LNCaP clone FGC (cell line): ENCODE results near the gene PAPOLA.

ENCODE experiments used
- DNase-seq: peaks from one replicate; pipeline ENCODE4 v3.0.0-alpha.2; 2011; ENCODE audit warnings: low read depth
- H3K4me3 ChIP-seq: 2 replicates; pipeline ENCODE4 v1.5.1; 2011; ENCODE audit warnings: mild to moderate bottlenecking, low read depth, low read length, control low read depth
- TF ChIP-seq, protein P1 (sequence below): IDR thresholded peaks from 2 replicates; pipeline ENCODE4 v1.5.1; 2012; ENCODE audit warnings: mild to moderate bottlenecking; ENCODE audit not compliant: control insufficient read depth, insufficient read depth; ENCODE audit errors: extremely low read depth

PAPOLA gene

DNA sequence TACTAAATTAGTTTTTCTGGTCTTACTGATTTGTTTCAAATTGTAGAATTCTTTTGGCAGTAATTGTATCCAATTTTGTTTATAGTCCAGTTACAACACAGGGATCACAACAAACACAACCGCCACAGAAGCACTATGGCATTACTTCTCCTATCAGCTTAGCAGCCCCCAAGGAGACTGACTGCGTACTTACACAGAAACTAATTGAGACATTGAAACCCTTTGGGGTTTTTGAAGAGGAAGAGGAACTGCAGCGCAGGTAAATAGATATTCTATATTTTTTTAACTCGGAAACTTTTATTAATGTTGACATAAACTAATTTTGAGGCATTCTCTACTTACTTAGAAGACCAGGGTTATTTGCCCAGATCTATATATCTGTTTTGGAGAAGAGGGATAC, 17.8 kb downstream of the PAPOLA start:
- H3K4me3 ChIP-seq: no peak overlapping the region
- TF ChIP-seq, protein P1, sequence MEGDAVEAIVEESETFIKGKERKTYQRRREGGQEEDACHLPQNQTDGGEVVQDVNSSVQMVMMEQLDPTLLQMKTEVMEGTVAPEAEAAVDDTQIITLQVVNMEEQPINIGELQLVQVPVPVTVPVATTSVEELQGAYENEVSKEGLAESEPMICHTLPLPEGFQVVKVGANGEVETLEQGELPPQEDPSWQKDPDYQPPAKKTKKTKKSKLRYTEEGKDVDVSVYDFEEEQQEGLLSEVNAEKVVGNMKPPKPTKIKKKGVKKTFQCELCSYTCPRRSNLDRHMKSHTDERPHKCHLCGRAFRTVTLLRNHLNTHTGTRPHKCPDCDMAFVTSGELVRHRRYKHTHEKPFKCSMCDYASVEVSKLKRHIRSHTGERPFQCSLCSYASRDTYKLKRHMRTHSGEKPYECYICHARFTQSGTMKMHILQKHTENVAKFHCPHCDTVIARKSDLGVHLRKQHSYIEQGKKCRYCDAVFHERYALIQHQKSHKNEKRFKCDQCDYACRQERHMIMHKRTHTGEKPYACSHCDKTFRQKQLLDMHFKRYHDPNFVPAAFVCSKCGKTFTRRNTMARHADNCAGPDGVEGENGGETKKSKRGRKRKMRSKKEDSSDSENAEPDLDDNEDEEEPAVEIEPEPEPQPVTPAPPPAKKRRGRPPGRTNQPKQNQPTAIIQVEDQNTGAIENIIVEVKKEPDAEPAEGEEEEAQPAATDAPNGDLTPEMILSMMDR: no peak
- DNase-seq: no peak

DNA sequence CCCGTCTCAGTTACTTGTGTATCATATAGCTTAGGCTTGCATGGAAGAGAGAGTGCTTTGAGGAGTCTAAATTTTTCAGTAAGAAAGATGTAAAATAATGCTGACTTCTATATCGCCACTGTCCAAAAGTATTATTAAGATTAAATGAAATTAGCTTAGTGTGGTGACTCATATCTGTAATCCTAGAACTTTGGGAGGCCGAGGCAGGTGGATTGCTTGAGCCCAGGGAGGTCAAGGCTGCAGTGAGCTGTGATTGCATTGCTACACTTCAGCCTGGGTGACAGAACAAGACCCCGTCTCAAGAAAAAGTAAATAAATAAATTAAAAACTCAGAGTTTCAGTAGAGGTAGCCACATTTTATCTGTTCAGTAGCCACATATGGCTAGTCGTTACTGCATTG, 23.3 kb downstream of the PAPOLA start:
- TF ChIP-seq, protein P1: no peak
- H3K4me3 ChIP-seq: no peak overlapping the region
- no peak for DNase-seq

DNA sequence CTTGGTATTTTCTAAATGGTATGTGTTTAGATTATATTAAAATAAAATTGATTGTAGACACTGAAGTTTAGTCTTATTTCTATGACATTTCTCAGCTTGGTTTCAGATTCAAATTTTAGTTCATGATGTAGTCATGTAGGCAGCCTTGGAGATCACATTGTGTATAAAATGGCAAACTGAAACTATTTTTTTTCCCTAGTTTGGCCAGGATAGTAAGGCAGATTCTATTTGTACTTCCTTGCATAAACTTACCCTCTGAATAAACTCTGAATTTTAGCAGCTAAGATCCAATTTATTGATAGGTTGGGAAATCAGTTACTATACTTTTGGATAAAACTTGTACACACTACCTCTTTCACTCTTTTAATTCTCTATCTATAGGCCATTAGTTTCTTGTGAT, 30.4 kb downstream of the PAPOLA start:
- no peak for DNase-seq
- TF ChIP-seq, protein P1: no peak
- no peak overlapping the region for H3K4me3 ChIP-seq

- H3K4me3 ChIP-seq: no peak overlapping the region
- DNase-seq: no peak
- TF ChIP-seq, protein P1: no peak
Observed at GRCh38 chr14:96536807-96537206, 34.6 kb downstream of the PAPOLA start.

DNA sequence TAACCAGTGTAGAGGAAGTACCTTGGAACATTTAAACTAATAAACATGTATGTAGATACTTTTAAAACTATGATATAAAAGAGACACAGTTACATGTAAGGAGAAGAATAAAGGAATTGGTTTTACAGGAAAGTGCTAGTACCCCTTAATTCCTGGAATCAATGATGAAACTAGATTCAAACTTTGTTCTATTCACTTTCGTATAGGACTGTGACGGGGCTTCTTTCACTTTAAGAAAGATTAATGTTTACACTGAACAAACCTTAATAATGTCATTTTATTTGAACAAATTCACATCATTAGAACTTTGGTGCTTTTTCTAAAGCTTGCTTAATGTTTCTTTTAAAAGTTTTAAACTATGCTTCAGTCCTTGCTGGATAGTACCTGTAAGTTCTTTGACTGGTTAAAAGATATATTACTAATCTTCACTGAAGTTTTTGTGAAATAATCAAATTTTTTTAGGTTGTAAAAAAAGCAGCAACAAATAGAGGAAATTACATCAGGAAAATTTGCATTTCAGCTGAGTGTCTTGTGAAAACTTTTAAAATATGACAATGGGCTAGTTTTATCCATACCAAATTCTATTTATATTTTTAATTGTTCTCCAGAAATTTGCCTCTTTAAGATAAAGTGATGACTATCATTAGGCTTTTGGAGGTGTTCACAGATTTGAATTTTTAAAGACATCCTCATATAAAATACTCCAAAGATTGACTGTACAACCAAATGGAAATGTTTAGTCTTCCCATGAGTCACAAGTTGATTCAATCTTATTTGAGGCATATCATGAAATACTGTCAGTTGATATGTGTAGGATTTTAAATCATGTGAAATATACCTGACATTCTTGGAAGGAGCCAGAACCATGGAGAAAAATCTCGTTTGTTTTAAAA, 36.2 kb downstream of the PAPOLA start:
- DNase-seq: no peak
- H3K4me3 ChIP-seq: no peak overlapping the region
- TF ChIP-seq, protein P1: no peak

DNA sequence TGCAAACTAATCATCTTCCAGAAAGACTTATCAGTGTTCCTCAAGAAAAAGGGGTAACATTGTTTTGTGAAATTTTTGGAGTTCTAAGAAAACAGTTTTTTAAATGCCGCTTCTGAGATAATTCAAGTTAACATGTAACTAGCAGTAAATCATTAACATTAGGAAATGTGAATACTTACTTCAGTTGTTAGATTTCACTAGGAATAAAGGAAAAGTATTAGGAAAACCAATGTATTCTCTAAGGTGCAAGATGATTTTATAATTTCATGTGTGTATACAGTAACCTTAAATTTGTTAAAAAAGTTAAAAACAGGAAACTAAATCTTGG, 36.8 kb downstream of the PAPOLA start:
- H3K4me3 ChIP-seq: no peak overlapping the region
- DNase-seq: no peak
- TF ChIP-seq, protein P1: no peak
